Transverse colon (tissue), 4 donors: Measurements from ENCODE around the gene PNKP.

Source experiments
- CTCF ChIP-seq, 5 experiments: fragments of 200-600 bp in 3 of 5; fragments of 450-650 bp in 2 of 5; sonication (generic) in 3 of 5; IDR thresholded peaks; 1 replicate in 2 of 5; 2 replicates in 3 of 5; pipeline ENCODE4 v1.5.1; 2016 to 2017; ENCODE audit warnings: antibody characterized with exemption in 5 of 5, inconsistent platforms in 3 of 5, mild to moderate bottlenecking in 2 of 5, moderate library complexity in 1 of 5
- POLR2AphosphoS5 ChIP-seq, 3 donors: sonication (generic); formaldehyde crosslinking; IDR thresholded peaks; one replicate each; pipeline ENCODE4 v1.6.1; 2016; ENCODE audit warnings: antibody characterized with exemption in 3 of 3

DNA sequence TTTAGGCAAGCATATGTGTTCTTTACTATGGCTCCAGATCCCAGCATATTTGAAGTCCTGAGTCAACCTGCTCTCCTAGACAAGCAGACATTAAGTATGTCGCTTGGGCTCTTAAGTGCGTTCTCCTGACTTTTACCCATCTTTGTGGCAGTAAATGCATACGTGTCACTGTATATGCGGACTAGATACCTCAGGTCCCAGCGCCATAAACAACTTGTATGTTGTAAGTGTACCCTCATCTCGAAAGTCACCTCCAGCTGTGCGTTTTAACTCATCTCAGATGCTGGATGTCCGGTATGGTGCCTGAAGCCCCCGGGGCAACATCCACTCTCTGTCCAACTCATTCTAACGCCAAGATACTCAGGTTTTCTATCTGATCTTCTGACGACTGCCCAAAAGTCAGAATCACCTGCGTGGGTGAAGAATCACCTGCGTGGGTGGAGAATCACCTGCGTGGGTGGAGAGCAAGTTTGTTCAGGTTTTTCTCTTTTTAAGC lies 14.7 kb downstream of the PNKP start:
- TF ChIP-seq POLR2AphosphoS5 (IDR thresholded peaks at IDR 0.05) (no peak), CTCF (IDR thresholded peaks at IDR 0.05) (no peak)
